K562 (cell line): ENCODE results near the gene ATAD3C. TPM values are rescaled to one million over a fixed set of nuclear protein-coding genes. Genes with fewer than 3 reads are reported as not detected.

ENCODE experiments used
- ARID1B ChIP-seq: fragments of 450-650 bp; IDR thresholded peaks from 2 replicates; pipeline ENCODE4 v1.6.1; 2016; ENCODE audit warnings: antibody characterized with exemption, mild to moderate bottlenecking, inconsistent platforms
- GATA2 ChIP-seq: sonication (generic); formaldehyde crosslinking; IDR thresholded peaks from 2 replicates; pipeline ENCODE4 v1.4.0; 2020; ENCODE audit warnings: mild to moderate bottlenecking, missing genetic modification reagents
- HOXB6 ChIP-seq: fragments of 250-450 bp; sonication (Bioruptor Pico); IDR thresholded peaks from 2 replicates; pipeline ENCODE4 v1.5.1; 2022; ENCODE audit warnings: mild to moderate bottlenecking, borderline replicate concordance
- MAZ ChIP-seq, 2 experiments: fragments of 450-650 bp in 1 of 2; sonication (generic) in 1 of 2; formaldehyde crosslinking; IDR thresholded peaks in 1 of 2; conservative IDR thresholded peaks in 1 of 2; 2 replicates each; pipeline versions ENCODE4 v1.4.0 to v1.5.0; 2020; ENCODE audit warnings: mild to moderate bottlenecking in 1 of 2, missing genetic modification reagents in 1 of 2
- SMAD4 ChIP-seq: fragments of 250-450 bp; sonication (Bioruptor Pico); conservative IDR thresholded peaks from 2 replicates; pipeline ENCODE4 v1.8.0; 2021; ENCODE audit warnings: inconsistent platforms, mild to moderate bottlenecking, moderate library complexity
- SMARCA4 ChIP-seq: fragments of 450-650 bp; IDR thresholded peaks from 2 replicates; pipeline ENCODE4 v1.6.1; 2016
- TAF9B ChIP-seq: fragments of 450-650 bp; IDR thresholded peaks from 2 replicates; pipeline ENCODE4 v1.6.1; 2018; ENCODE audit warnings: mild to moderate bottlenecking; ENCODE audit not compliant: partially characterized antibody
- ZNF263 ChIP-seq: sonication (generic); formaldehyde crosslinking; IDR thresholded peaks from 2 replicates; pipeline ENCODE4 v1.8.0; 2022; ENCODE audit warnings: mild to moderate bottlenecking, missing genetic modification reagents, borderline replicate concordance
- polyA plus RNA-seq, 8 experiments: library from polyadenylated mRNA; depleted of rRNA in 4 of 8; stranded (reverse) in 5 of 8; unstranded in 3 of 8; fragments of >200 nt; fragmentation: Nextera tagmentation in 2 of 8; fragmentation: Illumina TruSeq in 1 of 8; extraction: Ambion mirVana in 2 of 8; extraction: Trizol in 1 of 8; gene quantifications; 2 replicates each; pipeline versions ENCODE4 v1.2.1 to v1.2.3, GENCODE V29; 2011 to 2014; ENCODE audit warnings: inconsistent platforms in 1 of 8, missing spikeins in 1 of 8
- total RNA-seq, 7 experiments: library from RNA; depleted of rRNA in 6 of 7; stranded (reverse); fragments of >200 nt in 6 of 7; fragmentation: Illumina TruSeq in 2 of 7; extraction: Trizol in 2 of 7; gene quantifications; 2 replicates each; pipeline versions ENCODE4 v1.2.1 to v1.2.3, GENCODE V29; 2011 to 2021; ENCODE audit warnings: low replicate concordance in 1 of 7
- TF ChIP-seq, protein P1 (sequence below): sonication (generic); formaldehyde crosslinking; IDR thresholded peaks from 2 replicates; pipeline ENCODE4 v1.9.0; 2022; ENCODE audit warnings: mild to moderate bottlenecking, missing genetic modification reagents
- TF ChIP-seq, protein P2 (sequence below): fragments of 250-450 bp; sonication (Bioruptor Pico); IDR thresholded peaks from 2 replicates; pipeline ENCODE4 v1.4.0; 2020; ENCODE audit warnings: mild to moderate bottlenecking, moderate library complexity, borderline replicate concordance
- TF ChIP-seq, protein P3 (sequence below): sonication (generic); formaldehyde crosslinking; IDR thresholded peaks from 2 replicates; pipeline ENCODE4 v1.8.1; 2023; ENCODE audit warnings: mild to moderate bottlenecking, missing genetic modification reagents

The ATAD3C gene
- total and polyA plus RNA-seq, 9 of the 15 experiments (the other 6 are each of a cell fraction or from before 2014, with no cell fraction given) = 0.03 to 0.18 TPM; not detected in 7

DNA sequence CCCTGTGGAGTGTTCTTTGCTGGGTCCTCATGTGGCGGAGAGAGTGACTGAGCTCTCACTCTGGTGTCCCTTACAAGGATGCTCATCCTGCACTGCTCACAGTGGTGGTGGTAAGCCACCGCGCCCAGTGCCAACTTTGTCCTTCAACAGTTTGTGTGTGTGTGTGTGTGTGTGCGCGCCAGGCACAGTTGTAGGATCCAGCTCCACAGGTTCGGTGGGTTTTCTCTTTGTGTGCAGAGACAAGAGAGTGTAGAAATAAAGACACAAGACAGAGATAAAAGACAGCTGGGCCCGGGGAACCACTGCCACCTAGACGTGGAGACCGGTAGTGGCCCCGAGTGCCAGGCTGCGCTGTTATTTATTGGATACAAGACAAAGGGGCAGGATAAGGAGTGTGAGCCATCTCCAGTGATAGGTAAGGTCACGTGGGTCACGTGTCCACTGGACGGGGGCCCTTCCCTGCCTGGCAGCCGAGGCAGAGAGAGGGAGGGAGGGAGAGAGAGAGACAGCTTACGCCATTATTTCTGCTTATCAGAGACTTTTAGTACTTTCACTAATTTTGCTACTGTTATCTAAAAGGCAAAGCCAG is 55.4 kb downstream of the ATAD3C start (continued):
- peak; percentile 9; the same call in 1 of the 2 replicates for TF ChIP-seq SMAD4 (CRISPR knock-in tag)
- TF ChIP-seq, protein P1, sequence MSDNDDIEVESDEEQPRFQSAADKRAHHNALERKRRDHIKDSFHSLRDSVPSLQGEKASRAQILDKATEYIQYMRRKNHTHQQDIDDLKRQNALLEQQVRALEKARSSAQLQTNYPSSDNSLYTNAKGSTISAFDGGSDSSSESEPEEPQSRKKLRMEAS (CRISPR knock-in tag) = peak; percentile 64; the same call in 1 of the 2 replicates
- 0 out of 2 replicates have a peak, but pooled peaks have one; percentile 6 for TF ChIP-seq HOXB6 (CRISPR knock-in tag)
- 0 out of 2 replicates have a peak, but pooled peaks have one; percentile 35 for TF ChIP-seq GATA2 (CRISPR knock-in tag)
- TF ChIP-seq ARID1B = peak; percentile 51; the same call in 1 of the 2 replicates
- TF ChIP-seq TAF9B = peak; percentile 43
- TF ChIP-seq, protein P2, sequence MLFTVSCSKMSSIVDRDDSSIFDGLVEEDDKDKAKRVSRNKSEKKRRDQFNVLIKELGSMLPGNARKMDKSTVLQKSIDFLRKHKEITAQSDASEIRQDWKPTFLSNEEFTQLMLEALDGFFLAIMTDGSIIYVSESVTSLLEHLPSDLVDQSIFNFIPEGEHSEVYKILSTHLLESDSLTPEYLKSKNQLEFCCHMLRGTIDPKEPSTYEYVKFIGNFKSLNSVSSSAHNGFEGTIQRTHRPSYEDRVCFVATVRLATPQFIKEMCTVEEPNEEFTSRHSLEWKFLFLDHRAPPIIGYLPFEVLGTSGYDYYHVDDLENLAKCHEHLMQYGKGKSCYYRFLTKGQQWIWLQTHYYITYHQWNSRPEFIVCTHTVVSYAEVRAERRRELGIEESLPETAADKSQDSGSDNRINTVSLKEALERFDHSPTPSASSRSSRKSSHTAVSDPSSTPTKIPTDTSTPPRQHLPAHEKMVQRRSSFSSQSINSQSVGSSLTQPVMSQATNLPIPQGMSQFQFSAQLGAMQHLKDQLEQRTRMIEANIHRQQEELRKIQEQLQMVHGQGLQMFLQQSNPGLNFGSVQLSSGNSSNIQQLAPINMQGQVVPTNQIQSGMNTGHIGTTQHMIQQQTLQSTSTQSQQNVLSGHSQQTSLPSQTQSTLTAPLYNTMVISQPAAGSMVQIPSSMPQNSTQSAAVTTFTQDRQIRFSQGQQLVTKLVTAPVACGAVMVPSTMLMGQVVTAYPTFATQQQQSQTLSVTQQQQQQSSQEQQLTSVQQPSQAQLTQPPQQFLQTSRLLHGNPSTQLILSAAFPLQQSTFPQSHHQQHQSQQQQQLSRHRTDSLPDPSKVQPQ = peak; percentile 74; the same call in 1 of the 2 replicates
- TF ChIP-seq MAZ (CRISPR knock-in tag; conservative IDR thresholded peaks at IDR 0.05 in 1 of 2, IDR thresholded peaks at IDR 0.05 in 1 of 2) = peak; percentile 37 to 53; a peak in 2 of 4 replicates
- peak; percentile 45 for TF ChIP-seq SMARCA4
- TF ChIP-seq, protein P3, sequence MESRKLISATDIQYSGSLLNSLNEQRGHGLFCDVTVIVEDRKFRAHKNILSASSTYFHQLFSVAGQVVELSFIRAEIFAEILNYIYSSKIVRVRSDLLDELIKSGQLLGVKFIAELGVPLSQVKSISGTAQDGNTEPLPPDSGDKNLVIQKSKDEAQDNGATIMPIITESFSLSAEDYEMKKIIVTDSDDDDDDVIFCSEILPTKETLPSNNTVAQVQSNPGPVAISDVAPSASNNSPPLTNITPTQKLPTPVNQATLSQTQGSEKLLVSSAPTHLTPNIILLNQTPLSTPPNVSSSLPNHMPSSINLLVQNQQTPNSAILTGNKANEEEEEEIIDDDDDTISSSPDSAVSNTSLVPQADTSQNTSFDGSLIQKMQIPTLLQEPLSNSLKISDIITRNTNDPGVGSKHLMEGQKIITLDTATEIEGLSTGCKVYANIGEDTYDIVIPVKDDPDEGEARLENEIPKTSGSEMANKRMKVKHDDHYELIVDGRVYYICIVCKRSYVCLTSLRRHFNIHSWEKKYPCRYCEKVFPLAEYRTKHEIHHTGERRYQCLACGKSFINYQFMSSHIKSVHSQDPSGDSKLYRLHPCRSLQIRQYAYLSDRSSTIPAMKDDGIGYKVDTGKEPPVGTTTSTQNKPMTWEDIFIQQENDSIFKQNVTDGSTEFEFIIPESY (CRISPR knock-in tag) = peak; percentile 48; the same call in 1 of the 2 replicates
- TF ChIP-seq ZNF263 (CRISPR knock-in tag) = peak; percentile 43; the same call in 1 of the 2 replicates
